GM12892 (cell line): ENCODE measurements around the gene SV2C.
"Not testable (repeated sequence)": the region's sequence is repeated elsewhere in the genome, so short reads cannot be mapped to it uniquely, and the experiment has no call there.

ENCODE experiments used
- DNase-seq: peaks from one replicate; pipeline ENCODE4 v3.0.0; 2011; ENCODE audit not compliant: insufficient read length
- FAIRE-seq: peaks from 2 replicates; lab custom pipeline; 2011; peaks lifted over from hg19 to GRCh38; lab: Jason Lieb, UNC
- POLR2A ChIP-seq: IDR thresholded peaks from 2 replicates; pipeline ENCODE4 v1.6.1; 2011; ENCODE audit warnings: low read depth, low read length, control low read depth
- POLR2AphosphoS5 ChIP-seq: IDR thresholded peaks from 2 replicates; pipeline ENCODE4 v1.6.1; 2011; ENCODE audit warnings: low read depth, low read length, control low read depth
- TAF1 ChIP-seq: IDR thresholded peaks from 2 replicates; pipeline ENCODE4 v1.6.1; 2011; ENCODE audit warnings: low read depth, mild to moderate bottlenecking, control low read depth, low read length, borderline replicate concordance

Gene SV2C

GRCh38 chr5:76216748-76217147, 133.6 kb downstream of the SV2C start:
- FAIRE-seq: no peak
- no peak for DNase-seq
- no peak for TF ChIP-seq POLR2A
- no peak for TF ChIP-seq POLR2AphosphoS5
- no peak for TF ChIP-seq TAF1

- FAIRE-seq (no peak), DNase-seq (no peak)
- TF ChIP-seq POLR2AphosphoS5: no peak
- TF ChIP-seq TAF1: no peak
- no peak for TF ChIP-seq POLR2A
Observed at GRCh38 chr5:76219636-76220035, 136.5 kb downstream of the SV2C start.

GRCh38 chr5:76221311-76221710, 138.1 kb downstream of the SV2C start:
- TF ChIP-seq POLR2AphosphoS5: no peak
- no peak for TF ChIP-seq POLR2A
- FAIRE-seq (no peak), DNase-seq (no peak)

GRCh38 chr5:76222318-76222717, 139.1 kb downstream of the SV2C start:
- FAIRE-seq (no peak), DNase-seq (no peak)
- TF ChIP-seq POLR2A: no peak

GRCh38 chr5:76223696-76224095, 140.5 kb downstream of the SV2C start:
- FAIRE-seq (peak; percentile 73), DNase-seq (no peak)
- TF ChIP-seq POLR2A (no peak), POLR2AphosphoS5 (no peak), TAF1 (no peak)

- FAIRE-seq (no peak), DNase-seq (no peak)
- TF ChIP-seq POLR2AphosphoS5 (no peak), TAF1 (no peak), POLR2A (no peak)
Observed at GRCh38 chr5:76224898-76225297, 141.7 kb downstream of the SV2C start.

- TF ChIP-seq POLR2AphosphoS5: no peak
- TF ChIP-seq POLR2A: no peak
- TF ChIP-seq TAF1: no peak
- no peak for FAIRE-seq
- no peak for DNase-seq
Observed at GRCh38 chr5:76225336-76225735, 142.2 kb downstream of the SV2C start.

GRCh38 chr5:76229900-76230299, 146.7 kb downstream of the SV2C start:
- TF ChIP-seq POLR2A (no peak), POLR2AphosphoS5 (no peak), TAF1 (no peak)
- DNase-seq (no peak), FAIRE-seq (no peak)

GRCh38 chr5:76230711-76231285, 147.6 kb downstream of the SV2C start:
- TF ChIP-seq POLR2A: no peak
- TF ChIP-seq POLR2AphosphoS5: no peak
- TF ChIP-seq TAF1: no peak
- FAIRE-seq (no peak), DNase-seq (no peak)

GRCh38 chr5:76234665-76235064, 151.5 kb downstream of the SV2C start:
- FAIRE-seq: no peak
- TF ChIP-seq TAF1: no peak
- no peak for TF ChIP-seq POLR2AphosphoS5
- TF ChIP-seq POLR2A: no peak

GRCh38 chr5:76236684-76237083, 153.5 kb downstream of the SV2C start:
- TF ChIP-seq POLR2AphosphoS5 (no peak), POLR2A (no peak), TAF1 (no peak)
- no peak for DNase-seq
- no peak for FAIRE-seq

More at GRCh38 chr5:76234665-76235064, 151.5 kb downstream of the SV2C start:
- no peak for DNase-seq

GRCh38 chr5:76240336-76240735, 157.2 kb downstream of the SV2C start:
- FAIRE-seq (no peak), DNase-seq (no peak)
- TF ChIP-seq POLR2AphosphoS5 (no peak), TAF1 (no peak), POLR2A (no peak)

GRCh38 chr5:76242155-76242554, 159.0 kb downstream of the SV2C start:
- FAIRE-seq: not testable (repeated sequence)

More at GRCh38 chr5:76242155-76242554, 159.0 kb downstream of the SV2C start:
- DNase-seq: not testable (repeated sequence)
